Measurements from ENCODE around the gene SHF. TPM values are rescaled to one million over a fixed set of nuclear protein-coding genes. Genes with fewer than 3 reads are reported as not detected.
A peak's percentile ranks its signal among the peaks of the same experiment; 100 is the strongest.

The SHF gene
- total RNA-seq, 1 donor from 2014 or later, result 6.4 TPM

DNA sequence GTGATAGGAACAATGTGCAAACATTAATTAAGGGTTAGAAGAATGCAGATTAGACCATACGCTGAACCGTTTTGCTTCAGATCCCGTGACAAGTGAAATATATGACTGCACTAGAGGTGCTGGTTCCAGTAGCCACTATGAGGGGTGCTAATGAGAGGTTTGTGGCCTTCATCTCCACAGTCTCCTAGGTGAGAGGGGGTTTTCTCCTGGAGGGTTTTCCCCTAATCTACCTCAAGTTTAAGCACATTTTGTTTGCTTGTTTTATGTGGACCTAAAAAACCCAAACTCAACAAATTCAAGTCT is 13.7 kb upstream of the SHF start:
- Histone ChIP-seq H3K27me3 (ENCODE audit: low read depth) (no peaks in the 10 kb centered on the region), H3K4me3 (peak overlapping the region; percentile 75), H3K9me3 (no peaks in the 10 kb centered on the region), H3K27ac (peak overlapping the region; percentile 98), H3K36me3 (no peaks in the 10 kb centered on the region), H3K4me1 (peaks cover 16% of the 10 kb centered on the region)
- TF ChIP-seq, protein P1, sequence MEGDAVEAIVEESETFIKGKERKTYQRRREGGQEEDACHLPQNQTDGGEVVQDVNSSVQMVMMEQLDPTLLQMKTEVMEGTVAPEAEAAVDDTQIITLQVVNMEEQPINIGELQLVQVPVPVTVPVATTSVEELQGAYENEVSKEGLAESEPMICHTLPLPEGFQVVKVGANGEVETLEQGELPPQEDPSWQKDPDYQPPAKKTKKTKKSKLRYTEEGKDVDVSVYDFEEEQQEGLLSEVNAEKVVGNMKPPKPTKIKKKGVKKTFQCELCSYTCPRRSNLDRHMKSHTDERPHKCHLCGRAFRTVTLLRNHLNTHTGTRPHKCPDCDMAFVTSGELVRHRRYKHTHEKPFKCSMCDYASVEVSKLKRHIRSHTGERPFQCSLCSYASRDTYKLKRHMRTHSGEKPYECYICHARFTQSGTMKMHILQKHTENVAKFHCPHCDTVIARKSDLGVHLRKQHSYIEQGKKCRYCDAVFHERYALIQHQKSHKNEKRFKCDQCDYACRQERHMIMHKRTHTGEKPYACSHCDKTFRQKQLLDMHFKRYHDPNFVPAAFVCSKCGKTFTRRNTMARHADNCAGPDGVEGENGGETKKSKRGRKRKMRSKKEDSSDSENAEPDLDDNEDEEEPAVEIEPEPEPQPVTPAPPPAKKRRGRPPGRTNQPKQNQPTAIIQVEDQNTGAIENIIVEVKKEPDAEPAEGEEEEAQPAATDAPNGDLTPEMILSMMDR (IDR thresholded peaks at IDR 0.05), result no peak
- DNase-seq (no peak), ATAC-seq (no peak)
- intact Hi-C loops (cut with DNase I), result loop anchor here (10.0 kb wide), 1 partner anchor 203 kb away; a partner anchor contains a TSS

DNA sequence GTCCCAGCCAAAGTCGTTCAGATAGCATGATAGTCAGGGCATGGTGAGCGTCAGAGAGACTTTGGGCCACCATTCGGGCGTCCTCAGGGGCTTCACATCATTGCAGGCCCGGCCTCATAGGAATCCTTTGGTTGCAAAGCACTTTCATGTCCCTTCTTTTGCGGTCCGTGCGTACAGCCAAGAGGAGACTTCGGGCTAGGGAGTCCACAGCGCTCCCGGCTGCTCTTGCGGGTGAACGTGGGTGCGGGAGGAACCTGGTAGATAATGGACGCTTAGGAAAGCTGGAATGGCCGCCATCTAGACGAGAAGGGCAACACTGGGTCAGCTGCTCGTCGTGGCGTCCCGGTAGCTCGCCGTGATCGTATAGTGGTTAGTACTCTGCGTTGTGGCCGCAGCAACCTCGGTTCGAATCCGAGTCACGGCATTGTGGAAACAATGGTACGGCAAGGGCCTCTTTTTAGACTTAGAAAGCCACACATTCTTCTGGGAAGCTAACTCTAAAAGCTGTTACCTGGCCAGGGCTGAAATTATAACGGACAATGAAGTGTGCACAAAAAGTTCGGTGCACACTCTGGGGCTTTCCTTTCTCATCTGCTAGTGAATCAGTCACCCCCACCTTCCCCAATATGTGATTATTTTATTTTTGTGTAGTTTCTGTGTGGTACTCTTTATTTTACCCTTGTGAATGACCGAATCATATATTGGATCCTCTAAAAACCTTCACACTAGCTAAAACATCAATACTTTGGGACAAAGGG is 13.2 kb upstream of the SHF start:
- Histone ChIP-seq H3K9me3 (no peaks in the 10 kb centered on the region), H3K27ac (peak overlapping the region; percentile 98), H3K4me3 (peak overlapping the region; percentile 75), H3K4me1 (peaks cover 16% of the 10 kb centered on the region), H3K27me3 (ENCODE audit: low read depth) (no peaks in the 10 kb centered on the region), H3K36me3 (no peaks in the 10 kb centered on the region)
- ATAC-seq (peak; percentile 67 to 73), DNase-seq (peak; percentile 85)
- intact Hi-C loops (cut with DNase I), result loop anchor here (10.0 kb wide), 1 partner anchor 204 kb away; a partner anchor contains a TSS
- TF ChIP-seq, protein P1 (IDR thresholded peaks at IDR 0.05), result no peak

DNA sequence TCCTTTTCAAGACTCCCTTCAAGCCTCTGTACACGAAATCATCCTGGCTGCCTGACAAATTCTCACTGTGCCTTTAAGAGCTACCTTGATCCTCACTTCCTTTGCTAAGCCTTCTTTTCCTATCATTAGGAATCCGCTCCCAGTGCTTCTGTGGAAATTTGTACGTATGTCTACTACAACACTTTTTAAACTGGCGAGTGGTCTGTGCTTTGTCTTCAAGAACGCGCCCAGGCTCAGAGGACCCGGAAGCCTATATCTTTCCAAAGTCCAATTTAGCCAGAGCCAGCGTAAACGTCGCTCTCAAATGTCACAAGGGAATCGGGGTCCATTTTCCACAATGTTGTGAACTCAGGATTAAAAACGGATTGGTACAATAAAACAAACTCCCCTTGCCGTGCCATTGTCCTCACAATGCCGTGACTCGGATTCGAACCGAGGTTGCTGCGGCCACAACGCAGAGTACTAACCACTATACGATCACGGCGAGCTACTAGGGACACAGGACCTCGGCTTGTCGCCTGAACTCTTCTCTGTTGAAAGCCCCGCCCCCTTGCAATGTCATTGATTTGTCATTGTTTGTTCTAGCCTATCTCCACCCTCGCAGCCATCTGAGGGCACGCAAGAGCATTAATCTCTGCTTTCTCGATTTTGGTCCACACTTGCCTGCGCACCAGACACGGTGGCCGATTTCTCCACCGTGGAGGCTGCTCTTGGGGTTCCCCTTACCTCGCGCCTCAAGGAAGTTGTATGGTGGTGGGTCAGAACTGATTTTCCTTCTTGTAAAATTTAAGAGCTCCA is 12.4 kb upstream of the SHF start:
- peaks cover 16% of the 10 kb centered on the region for H3K4me1 ChIP-seq
- ATAC-seq (peak; percentile 84 to 91), DNase-seq (peak; percentile 92)
- H3K9me3 ChIP-seq, result no peaks in the 10 kb centered on the region
- peak overlapping the region; percentile 98 for H3K27ac ChIP-seq
- peak overlapping the region; percentile 75 for H3K4me3 ChIP-seq
- TF ChIP-seq, protein P1 (IDR thresholded peaks at IDR 0.05), result no peak
- no peaks in the 10 kb centered on the region for H3K27me3 ChIP-seq (ENCODE audit: low read depth)
- no peaks in the 10 kb centered on the region for H3K36me3 ChIP-seq
- intact Hi-C loops (cut with DNase I), result loop anchor here (10.0 kb wide), 1 partner anchor 205 kb away; a partner anchor contains a TSS

DNA sequence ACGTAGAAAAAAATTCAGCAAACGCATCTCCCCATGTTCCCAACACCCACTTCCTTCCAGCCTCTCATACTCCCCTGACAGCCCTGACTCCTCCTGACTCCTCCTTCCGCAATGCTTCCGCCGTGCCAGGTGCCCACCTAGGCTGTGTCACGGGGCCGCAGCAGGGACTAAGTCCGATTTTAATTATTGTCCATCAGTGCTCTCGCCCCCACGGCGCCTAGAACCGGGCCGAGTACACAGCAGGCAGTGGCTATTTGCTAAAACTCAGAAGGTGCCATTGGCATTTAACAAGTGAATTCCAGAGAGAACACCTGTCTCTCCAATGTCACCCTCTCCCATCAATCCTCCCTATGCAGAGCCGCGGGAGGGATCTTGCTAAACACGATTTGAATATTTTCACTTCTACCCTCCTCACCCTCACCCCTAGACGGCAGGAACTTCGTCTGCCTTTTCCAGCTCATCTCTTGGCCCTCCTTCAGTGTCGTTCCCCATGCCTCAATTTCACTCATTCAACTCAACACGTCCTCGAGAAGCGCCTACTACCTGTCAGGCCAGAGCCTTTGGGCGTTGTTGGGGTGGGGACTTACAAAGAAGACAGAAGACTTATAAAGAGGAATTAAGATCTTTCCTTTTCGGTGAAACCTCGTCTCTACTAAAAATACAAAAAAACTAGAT is 11.5 kb upstream of the SHF start:
- no peaks in the 10 kb centered on the region for H3K9me3 ChIP-seq
- DNase-seq, result no peak
- TF ChIP-seq, protein P1 (IDR thresholded peaks at IDR 0.05), result no peak
- intact Hi-C loops (cut with DNase I), result no loop called here
- peak overlapping the region; percentile 98 for H3K27ac ChIP-seq
- peak overlapping the region; percentile 75 for H3K4me3 ChIP-seq
- no peak for ATAC-seq
- H3K36me3 ChIP-seq, result no peaks in the 10 kb centered on the region
- H3K4me1 ChIP-seq, result peaks cover 16% of the 10 kb centered on the region
- H3K27me3 ChIP-seq (ENCODE audit: low read depth), result no peaks in the 10 kb centered on the region

DNA sequence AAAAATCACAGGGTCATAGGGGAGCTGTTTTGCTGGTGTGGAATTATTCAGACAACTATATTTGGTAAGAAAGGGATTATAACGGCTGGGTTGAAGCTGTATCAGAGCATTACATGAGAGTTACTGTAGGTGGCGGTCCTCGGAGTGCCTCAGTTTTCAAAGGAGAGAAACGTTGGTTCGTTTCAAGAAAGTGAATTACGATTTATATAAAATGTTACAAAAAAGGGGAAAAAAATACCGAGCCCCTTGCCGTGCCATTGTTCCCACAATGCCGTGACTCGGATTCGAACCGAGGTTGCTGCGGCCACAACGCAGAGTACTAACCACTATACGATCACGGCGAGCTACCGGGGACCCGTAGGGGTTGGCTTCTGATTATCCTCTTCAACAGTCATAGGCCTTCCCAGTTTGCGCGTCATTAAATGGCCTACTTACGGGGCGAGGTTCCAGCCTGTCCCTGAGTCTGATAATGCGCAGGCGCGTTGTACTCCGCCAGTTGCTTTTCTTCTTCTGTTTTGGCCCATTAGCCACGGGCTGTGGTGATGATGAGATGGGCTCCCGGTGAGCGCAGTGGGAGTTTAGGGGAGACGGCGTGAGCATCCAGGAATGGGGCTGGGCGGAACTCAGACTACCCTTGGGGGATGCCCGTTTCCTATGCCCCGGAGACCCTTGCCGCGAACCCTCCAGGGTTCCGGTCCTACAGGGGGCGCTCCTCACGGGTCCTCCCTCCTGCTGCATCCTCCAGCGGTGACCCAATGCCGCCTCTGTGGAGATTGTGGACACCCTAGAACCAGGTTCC is 10.8 kb upstream of the SHF start:
- ATAC-seq (peak; percentile 80 to 91), DNase-seq (peak; percentile 93)
- Histone ChIP-seq H3K36me3 (no peaks in the 10 kb centered on the region), H3K27me3 (ENCODE audit: low read depth) (no peaks in the 10 kb centered on the region), H3K4me3 (peak overlapping the region; percentile 75), H3K27ac (peak overlapping the region; percentile 98), H3K9me3 (no peaks in the 10 kb centered on the region), H3K4me1 (peaks cover 12% of the 10 kb centered on the region)
- intact Hi-C loops (cut with DNase I), result no loop called here
- TF ChIP-seq, protein P1 (IDR thresholded peaks at IDR 0.05), result peak; percentile 64
